ENCODE measurements around the gene ARIH1. TPM values are rescaled to one million over a fixed set of nuclear protein-coding genes. Genes with fewer than 3 reads are reported as not detected.

Gene ARIH1
- total RNA-seq, 1 experiment from 2014 or later = 63.0 TPM

Other genes with a start within 250 kb of the ARIH1 start
- 1,963 and 2,296 TPM in 2 replicates for gene PKM, start 243.1 kb upstream of the ARIH1 start, total RNA-seq (2014; rRNA removed)
- not detected in 2 replicates for gene PARP6, start 201.8 kb upstream of the ARIH1 start, total RNA-seq (2014; rRNA removed)
- gene CELF6, start 154.2 kb upstream of the ARIH1 start, total RNA-seq (2014; rRNA removed) = not detected in 2 replicates
- 0.29 TPM in 1 of 2 replicates, not detected in the other for gene HEXA, start 98.3 kb upstream of the ARIH1 start, total RNA-seq (2014; rRNA removed)
- gene TMEM202, start 76.0 kb upstream of the ARIH1 start, total RNA-seq (2014; rRNA removed) = not detected in 2 replicates
- 0.11 TPM in 1 of 2 replicates, not detected in the other for gene GOLGA6B, start 180.4 kb downstream of the ARIH1 start, total RNA-seq (2014; rRNA removed)
- gene HIGD2B, start 211.9 kb downstream of the ARIH1 start, total RNA-seq (2014; rRNA removed) = 0.11 TPM in 1 of 2 replicates, not detected in the other
- gene BBS4, start 211.9 kb downstream of the ARIH1 start, total RNA-seq (2014; rRNA removed) = 7.5 and 18.7 TPM in 2 replicates